ENCODE measurements around the gene SLC20A1. TPM values are rescaled to one million over a fixed set of nuclear protein-coding genes. Genes with fewer than 3 reads are reported as not detected.
"Not testable (repeated sequence)": the region's sequence is repeated elsewhere in the genome, so short reads cannot be mapped to it uniquely, and the experiment has no call there.

Gene SLC20A1
- total RNA-seq, 1 donor from 2014 or later: 15.7 TPM

DNA sequence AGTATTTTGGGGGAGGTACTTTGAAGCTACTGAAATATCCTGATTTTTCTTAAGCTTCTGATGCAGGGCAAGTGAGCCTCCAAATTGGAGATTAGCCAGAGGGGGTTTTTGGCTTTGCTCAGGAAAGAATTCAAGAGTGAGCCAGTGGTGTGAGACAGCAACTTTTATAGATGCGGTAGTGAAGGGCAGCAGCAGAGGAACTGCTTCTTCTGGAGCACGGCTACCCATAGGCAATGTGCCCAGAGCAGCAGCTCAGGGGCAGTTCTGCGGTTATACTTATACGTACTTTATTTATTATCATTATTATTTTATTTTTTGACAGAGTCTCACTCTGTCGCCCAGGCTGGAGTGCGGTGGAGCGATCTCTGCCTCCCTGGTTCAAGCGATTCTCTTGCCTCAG, 55.3 kb downstream of the SLC20A1 start:
- Histone ChIP-seq H3K27ac (ENCODE audit: low read depth, low read length) (peak overlapping the region; percentile 2), H3K4me3 (ENCODE audit: low read length in 3 of 3) (no peak overlapping the region), H3K27me3 (ENCODE audit: control insufficient read depth in 3 of 3, insufficient read depth in 3 of 3, low read length in 3 of 3) (peaks cover 0 to 2% (median 1%) of the 10 kb centered on the region in 3 donors), H3K9ac (ENCODE audit: low read depth in 1 of 3, low read length in 3 of 3) (no peak overlapping the region), H3K4me1 (ENCODE audit: control insufficient read depth in 3 of 3, insufficient read depth in 3 of 3, low read length in 3 of 3) (no peaks in the 10 kb centered on the region), H3K9me3 (ENCODE audit: control insufficient read depth in 3 of 3, low read length in 3 of 3) (no peaks in the 10 kb centered on the region), H3K36me3 (ENCODE audit: control insufficient read depth in 3 of 3, insufficient read depth in 3 of 3, low read length in 3 of 3) (no peaks in the 10 kb centered on the region)

DNA sequence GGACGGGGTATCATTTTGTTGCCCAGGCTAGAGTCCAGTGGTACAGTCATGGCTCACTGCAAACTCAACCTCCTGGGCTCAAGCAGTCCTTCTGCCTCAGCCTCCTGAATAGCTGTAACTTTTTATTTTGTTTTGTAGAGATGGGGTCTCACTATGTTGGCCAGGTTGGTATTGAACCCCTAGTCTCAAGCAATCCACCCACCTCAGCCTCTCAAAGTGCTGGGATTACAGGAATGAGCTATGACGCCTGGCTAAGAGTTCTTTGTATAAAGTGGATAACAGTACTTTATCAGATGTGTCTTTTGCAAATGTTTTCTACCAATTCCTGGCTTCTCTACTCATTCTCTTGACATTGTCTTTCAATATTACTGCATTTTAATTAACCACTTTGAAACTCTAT, 57.9 kb downstream of the SLC20A1 start:
- Histone ChIP-seq H3K9me3 (ENCODE audit: control insufficient read depth in 3 of 3, low read length in 3 of 3) (no peaks in the 10 kb centered on the region), H3K9ac (ENCODE audit: low read depth in 1 of 3, low read length in 3 of 3) (no peak overlapping the region), H3K36me3 (ENCODE audit: control insufficient read depth in 3 of 3, insufficient read depth in 3 of 3, low read length in 3 of 3) (no peaks in the 10 kb centered on the region), H3K4me3 (ENCODE audit: low read length in 3 of 3) (no peak overlapping the region), H3K27ac (ENCODE audit: low read depth, low read length) (no peak overlapping the region), H3K4me1 (ENCODE audit: control insufficient read depth in 3 of 3, insufficient read depth in 3 of 3, low read length in 3 of 3) (no peaks in the 10 kb centered on the region), H3K27me3 (ENCODE audit: control insufficient read depth in 3 of 3, insufficient read depth in 3 of 3, low read length in 3 of 3) (peaks cover 3 to 12% (median 3%) of the 10 kb centered on the region in 3 donors)

DNA sequence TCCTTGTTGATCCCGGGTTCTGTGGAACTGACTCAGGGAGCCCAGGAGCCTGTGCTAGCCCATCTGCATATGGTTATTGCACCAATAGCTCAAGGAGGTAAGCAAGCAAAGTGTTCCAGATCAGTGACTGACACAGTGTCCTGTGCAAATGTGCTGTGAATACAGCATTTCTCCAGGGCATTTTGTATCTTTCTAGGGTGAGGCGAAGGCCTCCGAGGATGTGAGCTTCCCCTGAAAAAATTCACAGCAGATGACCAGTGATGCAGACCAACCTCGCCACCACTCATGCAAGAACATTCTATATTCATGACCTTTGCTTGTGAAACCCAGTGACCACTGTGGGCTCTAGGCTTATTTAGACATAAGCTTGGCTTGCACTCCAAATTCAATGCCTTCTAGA, 59.8 kb downstream of the SLC20A1 start:
- no peaks in the 10 kb centered on the region for H3K4me1 ChIP-seq (ENCODE audit: control insufficient read depth in 3 of 3, insufficient read depth in 3 of 3, low read length in 3 of 3)
- no peak overlapping the region for H3K4me3 ChIP-seq (ENCODE audit: low read length in 3 of 3)
- H3K36me3 ChIP-seq (ENCODE audit: control insufficient read depth in 3 of 3, insufficient read depth in 3 of 3, low read length in 3 of 3): no peaks in the 10 kb centered on the region
- no peak overlapping the region for H3K9ac ChIP-seq (ENCODE audit: low read depth in 1 of 3, low read length in 3 of 3)
- H3K9me3 ChIP-seq (ENCODE audit: control insufficient read depth in 3 of 3, low read length in 3 of 3): no peaks in the 10 kb centered on the region
- H3K27me3 ChIP-seq (ENCODE audit: control insufficient read depth in 3 of 3, insufficient read depth in 3 of 3, low read length in 3 of 3): peaks cover 3 to 12% (median 3%) of the 10 kb centered on the region in 3 donors
- no peak overlapping the region for H3K27ac ChIP-seq (ENCODE audit: low read depth, low read length)

DNA sequence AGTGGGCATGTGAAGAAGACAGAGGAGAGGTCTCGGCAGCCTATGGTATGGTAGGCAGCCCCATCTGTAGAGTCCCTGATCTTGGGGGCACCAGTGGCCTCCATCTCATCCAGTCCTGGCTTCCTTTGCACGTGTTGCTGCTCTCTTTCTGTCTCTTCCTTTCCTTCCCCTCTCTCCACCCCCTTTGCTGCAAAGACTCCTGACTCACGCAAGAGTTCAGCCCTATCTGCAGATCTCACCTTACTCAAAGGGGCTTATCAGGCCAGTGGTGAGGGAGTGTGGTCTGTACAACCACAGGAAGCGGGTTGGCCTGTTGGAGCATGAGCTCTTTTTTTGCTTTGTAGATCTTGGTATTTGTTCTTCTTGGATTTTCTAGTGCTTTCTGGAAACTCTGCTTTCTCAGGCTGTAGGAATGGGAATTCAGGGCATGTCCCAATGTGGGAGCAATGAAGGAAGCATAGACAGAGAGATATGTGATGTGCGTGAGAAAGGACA, 60.5 kb downstream of the SLC20A1 start:
- H3K36me3 ChIP-seq (ENCODE audit: control insufficient read depth in 3 of 3, insufficient read depth in 3 of 3, low read length in 3 of 3): no peaks in the 10 kb centered on the region
- H3K4me1 ChIP-seq (ENCODE audit: control insufficient read depth in 3 of 3, insufficient read depth in 3 of 3, low read length in 3 of 3): no peaks in the 10 kb centered on the region
- no peaks in the 10 kb centered on the region for H3K9me3 ChIP-seq (ENCODE audit: control insufficient read depth in 3 of 3, low read length in 3 of 3)
- no peak overlapping the region for H3K27ac ChIP-seq (ENCODE audit: low read depth, low read length)
- peaks cover 3 to 12% (median 3%) of the 10 kb centered on the region in 3 donors for H3K27me3 ChIP-seq (ENCODE audit: control insufficient read depth in 3 of 3, insufficient read depth in 3 of 3, low read length in 3 of 3)
- no peak overlapping the region for H3K4me3 ChIP-seq (ENCODE audit: low read length in 3 of 3)
- no peak overlapping the region for H3K9ac ChIP-seq (ENCODE audit: low read depth in 1 of 3, low read length in 3 of 3)

DNA sequence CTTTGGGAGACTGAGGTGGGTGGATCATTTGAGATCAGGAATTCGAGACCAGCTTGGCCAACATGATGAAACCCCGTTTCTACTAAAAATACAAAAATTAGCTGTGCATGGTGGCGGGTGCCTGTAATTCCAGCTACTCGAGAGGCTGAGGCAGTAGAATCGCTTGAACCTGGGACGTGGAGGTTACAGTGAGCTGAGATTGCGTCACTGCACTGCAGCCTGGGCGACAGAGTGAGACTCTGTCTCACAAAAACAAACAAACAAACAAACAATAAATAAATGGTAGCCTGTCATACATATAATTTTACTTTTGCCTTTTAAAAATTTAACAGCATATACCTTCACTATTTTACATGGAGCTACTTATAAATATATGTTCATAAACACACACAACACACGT, 61.2 kb downstream of the SLC20A1 start:
- not testable (repeated sequence) for H3K4me1 ChIP-seq (ENCODE audit: control insufficient read depth in 3 of 3, insufficient read depth in 3 of 3, low read length in 3 of 3); H3K9me3 ChIP-seq (ENCODE audit: control insufficient read depth in 3 of 3, low read length in 3 of 3); H3K9ac ChIP-seq (ENCODE audit: low read depth in 1 of 3, low read length in 3 of 3); H3K4me3 ChIP-seq (ENCODE audit: low read length in 3 of 3); H3K36me3 ChIP-seq (ENCODE audit: control insufficient read depth in 3 of 3, insufficient read depth in 3 of 3, low read length in 3 of 3); H3K27ac ChIP-seq (ENCODE audit: low read depth, low read length)
- peaks cover 3 to 12% (median 3%) of the 10 kb centered on the region in 3 donors for H3K27me3 ChIP-seq (ENCODE audit: control insufficient read depth in 3 of 3, insufficient read depth in 3 of 3, low read length in 3 of 3)

DNA sequence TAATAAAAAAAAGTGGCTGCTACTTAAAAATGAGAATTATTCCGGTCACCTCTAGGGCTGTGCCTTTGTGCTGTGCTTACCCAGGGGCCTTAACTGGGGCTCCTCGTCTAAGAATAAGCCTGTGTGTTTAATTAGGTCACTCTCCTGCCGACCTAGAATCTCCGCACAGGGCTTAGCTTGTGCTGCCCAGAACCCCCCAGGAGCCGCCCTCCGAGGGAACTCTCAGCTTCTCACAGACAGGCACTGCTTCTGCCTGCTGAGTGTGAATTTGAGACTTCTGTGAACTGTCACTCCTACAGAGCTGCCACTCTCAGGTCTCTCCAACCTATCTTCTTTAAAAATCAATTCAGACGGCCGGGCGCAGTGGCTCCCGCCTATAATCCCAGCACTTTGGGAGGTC, 63.2 kb downstream of the SLC20A1 start:
- Histone ChIP-seq H3K4me3 (ENCODE audit: low read length in 3 of 3) (no peak overlapping the region), H3K4me1 (ENCODE audit: control insufficient read depth in 3 of 3, insufficient read depth in 3 of 3, low read length in 3 of 3) (no peaks in the 10 kb centered on the region), H3K9me3 (ENCODE audit: control insufficient read depth in 3 of 3, low read length in 3 of 3) (no peaks in the 10 kb centered on the region), H3K27me3 (ENCODE audit: control insufficient read depth in 3 of 3, insufficient read depth in 3 of 3, low read length in 3 of 3) (peaks cover 3 to 16% (median 12%) of the 10 kb centered on the region in 3 donors), H3K36me3 (ENCODE audit: control insufficient read depth in 3 of 3, insufficient read depth in 3 of 3, low read length in 3 of 3) (no peaks in the 10 kb centered on the region), H3K9ac (ENCODE audit: low read depth in 1 of 3, low read length in 3 of 3) (no peak overlapping the region), H3K27ac (ENCODE audit: low read depth, low read length) (no peak overlapping the region)

DNA sequence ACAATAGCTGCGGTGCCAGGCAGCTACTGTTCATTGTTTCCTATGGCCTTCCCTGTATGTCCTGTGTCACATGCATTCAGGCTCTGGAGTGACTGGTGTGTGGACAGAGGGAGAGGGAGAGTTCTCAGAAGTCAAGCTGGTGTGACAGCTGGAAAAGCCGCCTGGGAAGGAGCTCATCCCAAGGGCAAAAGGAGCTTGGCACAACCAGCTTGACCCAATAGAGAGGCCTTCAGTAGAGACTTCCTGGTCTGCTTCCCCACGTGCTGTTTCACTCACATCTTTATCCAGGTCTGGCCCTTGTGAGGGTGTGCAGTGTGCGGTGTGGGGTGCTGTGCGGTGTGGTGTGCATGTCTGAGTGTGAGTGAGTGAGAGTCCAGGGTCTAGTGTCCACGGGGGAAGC, 64.0 kb downstream of the SLC20A1 start:
- Histone ChIP-seq H3K27me3 (ENCODE audit: control insufficient read depth in 3 of 3, insufficient read depth in 3 of 3, low read length in 3 of 3) (peaks cover 3 to 16% (median 12%) of the 10 kb centered on the region in 3 donors), H3K4me1 (ENCODE audit: control insufficient read depth in 3 of 3, insufficient read depth in 3 of 3, low read length in 3 of 3) (no peaks in the 10 kb centered on the region), H3K9me3 (ENCODE audit: control insufficient read depth in 3 of 3, low read length in 3 of 3) (no peaks in the 10 kb centered on the region), H3K27ac (ENCODE audit: low read depth, low read length) (no peak overlapping the region), H3K9ac (ENCODE audit: low read depth in 1 of 3, low read length in 3 of 3) (no peak overlapping the region), H3K36me3 (ENCODE audit: control insufficient read depth in 3 of 3, insufficient read depth in 3 of 3, low read length in 3 of 3) (no peaks in the 10 kb centered on the region), H3K4me3 (ENCODE audit: low read length in 3 of 3) (no peak overlapping the region)

DNA sequence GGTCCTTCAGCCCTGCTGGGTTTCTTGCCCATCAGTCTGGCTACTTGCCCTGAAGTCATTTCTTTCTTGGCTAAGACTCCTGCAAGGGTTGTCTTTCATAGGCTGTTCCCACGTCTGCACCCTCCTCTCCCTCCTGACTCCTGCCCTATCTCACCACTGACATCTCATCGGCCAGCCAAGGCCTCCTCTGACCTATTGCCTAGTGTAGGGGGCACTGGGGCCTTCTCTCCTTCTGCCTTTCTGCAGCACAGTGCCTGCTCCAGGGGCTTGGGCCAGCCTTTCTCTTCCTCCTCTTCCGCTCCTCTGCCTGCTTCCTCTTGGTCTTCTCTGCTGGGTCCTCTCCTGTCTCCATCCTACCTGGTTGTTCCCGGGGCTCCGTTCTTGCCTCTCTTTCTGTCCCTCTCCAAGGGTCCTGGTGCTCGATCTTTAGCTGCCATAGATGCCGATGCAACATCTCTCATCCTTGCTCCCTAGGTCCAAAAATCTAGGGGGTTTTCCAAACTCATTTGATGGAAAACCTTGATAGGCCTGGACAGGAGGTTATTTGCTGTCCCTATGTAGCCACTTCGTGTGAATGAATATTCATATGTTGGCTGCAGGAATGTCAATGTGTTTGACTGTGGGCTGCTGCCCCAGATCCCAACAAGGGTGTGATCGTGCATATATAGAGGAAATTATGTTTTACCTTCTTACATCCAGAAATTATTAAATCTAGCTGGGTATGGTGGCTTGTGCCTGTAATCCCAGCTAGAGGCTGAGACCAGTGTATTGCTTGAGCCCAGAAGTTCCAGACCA, 65.4 kb downstream of the SLC20A1 start:
- Histone ChIP-seq H3K9me3 (ENCODE audit: control insufficient read depth in 3 of 3, low read length in 3 of 3) (no peaks in the 10 kb centered on the region), H3K9ac (ENCODE audit: low read depth in 1 of 3, low read length in 3 of 3) (no peak overlapping the region), H3K27ac (ENCODE audit: low read depth, low read length) (no peak overlapping the region), H3K4me1 (ENCODE audit: control insufficient read depth in 3 of 3, insufficient read depth in 3 of 3, low read length in 3 of 3) (no peaks in the 10 kb centered on the region), H3K36me3 (ENCODE audit: control insufficient read depth in 3 of 3, insufficient read depth in 3 of 3, low read length in 3 of 3) (no peaks in the 10 kb centered on the region), H3K27me3 (ENCODE audit: control insufficient read depth in 3 of 3, insufficient read depth in 3 of 3, low read length in 3 of 3) (peaks cover 3 to 13% (median 11%) of the 10 kb centered on the region in 3 donors), H3K4me3 (ENCODE audit: low read length in 3 of 3) (no peak overlapping the region)

DNA sequence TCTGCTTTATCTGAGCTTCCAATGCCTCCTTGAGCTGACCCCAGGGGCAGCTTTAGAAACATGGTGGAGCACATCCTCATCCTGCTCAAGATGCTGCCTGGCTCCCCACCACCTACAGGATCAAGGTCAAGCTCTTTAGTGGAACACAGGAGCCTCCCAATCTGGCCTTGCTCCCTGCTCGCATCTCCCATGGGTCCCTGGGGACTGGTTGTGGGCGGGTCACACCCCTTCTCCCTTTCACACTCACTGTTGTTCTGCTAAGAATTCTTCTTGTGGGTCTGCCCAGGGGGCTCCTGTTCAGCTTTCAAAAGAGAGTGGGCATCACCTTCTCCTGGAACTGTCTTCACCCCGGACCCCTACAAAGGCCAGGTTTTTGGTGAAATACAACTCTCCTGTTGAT, 66.7 kb downstream of the SLC20A1 start:
- Histone ChIP-seq H3K27ac (ENCODE audit: low read depth, low read length) (no peak overlapping the region), H3K9ac (ENCODE audit: low read depth in 1 of 3, low read length in 3 of 3) (no peak overlapping the region), H3K4me3 (ENCODE audit: low read length in 3 of 3) (no peak overlapping the region), H3K9me3 (ENCODE audit: control insufficient read depth in 3 of 3, low read length in 3 of 3) (no peaks in the 10 kb centered on the region), H3K36me3 (ENCODE audit: control insufficient read depth in 3 of 3, insufficient read depth in 3 of 3, low read length in 3 of 3) (no peaks in the 10 kb centered on the region), H3K27me3 (ENCODE audit: control insufficient read depth in 3 of 3, insufficient read depth in 3 of 3, low read length in 3 of 3) (peaks cover 3 to 12% (median 8%) of the 10 kb centered on the region in 3 donors), H3K4me1 (ENCODE audit: control insufficient read depth in 3 of 3, insufficient read depth in 3 of 3, low read length in 3 of 3) (no peaks in the 10 kb centered on the region)

DNA sequence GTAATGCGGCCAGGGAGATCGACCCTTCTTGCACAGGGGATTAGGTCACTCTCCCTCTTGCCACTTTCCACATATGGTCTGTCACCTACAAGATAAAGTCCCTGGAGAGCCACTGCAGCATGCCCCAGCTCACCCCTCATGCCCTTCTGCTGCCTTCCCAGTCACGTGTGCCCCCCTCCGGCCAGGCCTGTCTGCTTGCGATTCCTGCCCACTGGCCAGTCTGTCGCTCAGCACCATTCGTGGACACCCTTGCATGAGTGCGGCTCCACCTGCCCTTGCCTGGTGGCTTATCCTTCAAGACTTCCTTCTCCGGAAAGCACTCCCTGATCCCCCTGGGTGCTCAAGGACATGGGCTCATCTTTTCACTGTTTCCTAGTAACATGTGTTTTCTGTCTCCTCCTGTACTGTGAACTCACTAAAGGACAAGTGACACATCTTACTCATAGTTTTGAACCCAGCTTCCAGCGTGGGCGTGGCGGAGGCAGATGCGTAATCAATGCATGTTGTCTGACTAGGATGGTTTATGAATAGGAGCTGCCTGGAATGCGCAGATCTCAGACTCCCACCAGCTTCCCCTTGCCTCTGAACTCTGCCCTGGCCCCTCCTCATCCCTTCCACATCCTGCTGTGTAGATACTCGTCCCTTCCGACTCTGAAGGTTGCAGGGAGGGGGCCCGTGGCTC, 67.3 kb downstream of the SLC20A1 start:
- Histone ChIP-seq H3K9ac (ENCODE audit: low read depth in 1 of 3, low read length in 3 of 3) (no peak overlapping the region), H3K27ac (ENCODE audit: low read depth, low read length) (no peak overlapping the region), H3K4me1 (ENCODE audit: control insufficient read depth in 3 of 3, insufficient read depth in 3 of 3, low read length in 3 of 3) (no peaks in the 10 kb centered on the region), H3K36me3 (ENCODE audit: control insufficient read depth in 3 of 3, insufficient read depth in 3 of 3, low read length in 3 of 3) (no peaks in the 10 kb centered on the region), H3K27me3 (ENCODE audit: control insufficient read depth in 3 of 3, insufficient read depth in 3 of 3, low read length in 3 of 3) (peaks cover 0 to 12% (median 3%) of the 10 kb centered on the region in 3 donors), H3K9me3 (ENCODE audit: control insufficient read depth in 3 of 3, low read length in 3 of 3) (no peaks in the 10 kb centered on the region), H3K4me3 (ENCODE audit: low read length in 3 of 3) (no peak overlapping the region)

All from skeletal muscle tissue (tissue), 4 donors.